ENCODE measurements around the gene ATRN.

The ATRN gene

DNA sequence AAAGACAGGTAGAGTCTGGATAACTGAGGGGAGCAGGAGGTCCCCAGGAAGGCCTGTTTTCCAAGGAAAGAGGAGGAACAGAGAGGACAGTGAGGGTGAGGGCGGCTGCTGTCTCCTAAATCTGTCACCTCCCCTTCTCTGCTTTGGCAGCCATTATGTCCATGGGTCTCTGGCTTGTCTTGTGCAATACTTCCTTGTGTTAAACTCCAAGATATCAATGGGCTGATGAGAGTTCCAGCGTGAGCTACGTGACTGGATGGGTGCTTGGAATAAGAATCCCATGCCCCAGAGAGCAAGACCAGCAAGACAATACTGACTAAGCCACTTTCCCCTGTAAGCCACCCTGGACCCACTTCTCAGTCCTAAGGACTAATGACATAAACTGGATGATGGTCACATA lies 37.1 kb upstream of the ATRN start:
- Histone ChIP-seq H3K27me3 (ENCODE audit: insufficient read depth, low read length, poor library complexity) (peaks cover 6% of the 10 kb centered on the region), H3K9ac (ENCODE audit: low read depth, low read length) (no peak overlapping the region), H4K20me1 (ENCODE audit: insufficient read depth, low read length) (no peaks in the 10 kb centered on the region), H2AFZ (ENCODE audit: low read depth, low read length) (no peak overlapping the region), H3K27ac (ENCODE audit: low read length) (no peak overlapping the region), H3K36me3 (ENCODE audit: insufficient read depth, low read length) (no peaks in the 10 kb centered on the region), H3K9me3 (ENCODE audit: insufficient read depth, low read length, severe bottlenecking) (no peaks in the 10 kb centered on the region), H3K79me2 (ENCODE audit: insufficient read depth, low read length) (no peaks in the 10 kb centered on the region), H3K4me3 (ENCODE audit: low read depth in 1 of 2, low read length in 2 of 2) (no peak overlapping the region), H3K4me2 (ENCODE audit: insufficient read depth, low read length) (no peak overlapping the region), H3K4me1 (ENCODE audit: insufficient read depth, low read length) (no peaks in the 10 kb centered on the region)
- TF ChIP-seq, protein P1, sequence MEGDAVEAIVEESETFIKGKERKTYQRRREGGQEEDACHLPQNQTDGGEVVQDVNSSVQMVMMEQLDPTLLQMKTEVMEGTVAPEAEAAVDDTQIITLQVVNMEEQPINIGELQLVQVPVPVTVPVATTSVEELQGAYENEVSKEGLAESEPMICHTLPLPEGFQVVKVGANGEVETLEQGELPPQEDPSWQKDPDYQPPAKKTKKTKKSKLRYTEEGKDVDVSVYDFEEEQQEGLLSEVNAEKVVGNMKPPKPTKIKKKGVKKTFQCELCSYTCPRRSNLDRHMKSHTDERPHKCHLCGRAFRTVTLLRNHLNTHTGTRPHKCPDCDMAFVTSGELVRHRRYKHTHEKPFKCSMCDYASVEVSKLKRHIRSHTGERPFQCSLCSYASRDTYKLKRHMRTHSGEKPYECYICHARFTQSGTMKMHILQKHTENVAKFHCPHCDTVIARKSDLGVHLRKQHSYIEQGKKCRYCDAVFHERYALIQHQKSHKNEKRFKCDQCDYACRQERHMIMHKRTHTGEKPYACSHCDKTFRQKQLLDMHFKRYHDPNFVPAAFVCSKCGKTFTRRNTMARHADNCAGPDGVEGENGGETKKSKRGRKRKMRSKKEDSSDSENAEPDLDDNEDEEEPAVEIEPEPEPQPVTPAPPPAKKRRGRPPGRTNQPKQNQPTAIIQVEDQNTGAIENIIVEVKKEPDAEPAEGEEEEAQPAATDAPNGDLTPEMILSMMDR (IDR thresholded peaks at IDR 0.05; ENCODE audit: borderline replicate concordance, extremely low read depth, low read length, poor library complexity, severe bottlenecking) = no peak
- TF ChIP-seq EZH2 (IDR thresholded peaks at IDR 0.05; ENCODE audit: borderline replicate concordance, low read depth, low read length, severe bottlenecking) = no peak
- DNase-seq (no peak), ATAC-seq (ENCODE audit: insufficient read depth, low read depth) (no peak)

GRCh38 chr20:3434232-3434631 lies 36.6 kb upstream of the ATRN start:
- Histone ChIP-seq H3K4me3 (ENCODE audit: low read depth in 1 of 2, low read length in 2 of 2) (no peak overlapping the region), H3K36me3 (ENCODE audit: insufficient read depth, low read length) (no peaks in the 10 kb centered on the region), H3K79me2 (ENCODE audit: insufficient read depth, low read length) (no peaks in the 10 kb centered on the region), H3K27ac (ENCODE audit: low read length) (no peak overlapping the region), H3K9ac (ENCODE audit: low read depth, low read length) (no peak overlapping the region), H3K4me1 (ENCODE audit: insufficient read depth, low read length) (no peaks in the 10 kb centered on the region), H3K27me3 (ENCODE audit: insufficient read depth, low read length, poor library complexity) (peaks cover 6% of the 10 kb centered on the region), H3K4me2 (ENCODE audit: insufficient read depth, low read length) (no peak overlapping the region), H2AFZ (ENCODE audit: low read depth, low read length) (no peak overlapping the region), H3K9me3 (ENCODE audit: insufficient read depth, low read length, severe bottlenecking) (no peaks in the 10 kb centered on the region), H4K20me1 (ENCODE audit: insufficient read depth, low read length) (no peaks in the 10 kb centered on the region)
- TF ChIP-seq, protein P1 (IDR thresholded peaks at IDR 0.05; ENCODE audit: borderline replicate concordance, extremely low read depth, low read length, poor library complexity, severe bottlenecking) = no peak
- TF ChIP-seq EZH2 (IDR thresholded peaks at IDR 0.05; ENCODE audit: borderline replicate concordance, low read depth, low read length, severe bottlenecking) = no peak
- DNase-seq (no peak), ATAC-seq (ENCODE audit: insufficient read depth, low read depth) (no peak)

- Histone ChIP-seq H4K20me1 (ENCODE audit: insufficient read depth, low read length) (no peaks in the 10 kb centered on the region), H3K4me3 (ENCODE audit: low read depth in 1 of 2, low read length in 2 of 2) (no peak overlapping the region), H3K79me2 (ENCODE audit: insufficient read depth, low read length) (no peaks in the 10 kb centered on the region), H3K4me2 (ENCODE audit: insufficient read depth, low read length) (no peak overlapping the region), H3K4me1 (ENCODE audit: insufficient read depth, low read length) (no peaks in the 10 kb centered on the region), H3K9ac (ENCODE audit: low read depth, low read length) (no peak overlapping the region), H2AFZ (ENCODE audit: low read depth, low read length) (no peak overlapping the region), H3K36me3 (ENCODE audit: insufficient read depth, low read length) (no peaks in the 10 kb centered on the region), H3K27me3 (ENCODE audit: insufficient read depth, low read length, poor library complexity) (peaks cover 6% of the 10 kb centered on the region), H3K9me3 (ENCODE audit: insufficient read depth, low read length, severe bottlenecking) (no peaks in the 10 kb centered on the region), H3K27ac (ENCODE audit: low read length) (no peak overlapping the region)
- no peak for TF ChIP-seq EZH2 (IDR thresholded peaks at IDR 0.05; ENCODE audit: borderline replicate concordance, low read depth, low read length, severe bottlenecking)
- TF ChIP-seq, protein P1 (IDR thresholded peaks at IDR 0.05; ENCODE audit: borderline replicate concordance, extremely low read depth, low read length, poor library complexity, severe bottlenecking) = no peak
- ATAC-seq (ENCODE audit: insufficient read depth, low read depth) = no peak
- no peak for DNase-seq
These were observed 33.8 kb upstream of the ATRN start for GRCh38 chr20:3436864-3437574.
